Endothelial cell of umbilical vein (primary cell): ENCODE results near the gene TMEM114. TPM values are rescaled to one million over a fixed set of nuclear protein-coding genes. Genes with fewer than 3 reads are reported as not detected.
"Not testable (repeated sequence)": the region's sequence is repeated elsewhere in the genome, so short reads cannot be mapped to it uniquely, and the experiment has no call there.

Source experiments
- BruUV-seq: library from RNA; stranded (reverse); fragments of 400-500 nt; replicated peaks from 2 replicates; lab custom pipeline; 2021; lab: Mats Ljungman, UMichigan
- CTCF ChIA-PET: fragments of 300-600, 350-600 bp; sonication (Branson Sonifier 250); formaldehyde crosslinking; loops from one replicate; lab custom pipeline; 2021; ENCODE audit warnings: antibody characterized with exemption, inconsistent platforms; lab: Charles Lee
- POLR2A ChIA-PET: fragments of 300-600, 350-600 bp; sonication (Branson Sonifier 250); formaldehyde crosslinking; loops from one replicate; lab custom pipeline; 2021; ENCODE audit warnings: antibody characterized with exemption, inconsistent platforms; lab: Charles Lee
- DNase-seq: peaks from one replicate; pipeline ENCODE4 v3.0.0-alpha.2; 2011; ENCODE audit warnings: low read depth, low spot score
- FAIRE-seq: peaks from 2 replicates; lab custom pipeline; 2011; peaks lifted over from hg19 to GRCh38; lab: Jason Lieb, UNC
- H2AFZ ChIP-seq: 2 replicates; pipeline ENCODE4 v1.6.0; 2012; ENCODE audit warnings: low read depth, low read length, control low read depth, inconsistent platforms
- H3K27ac ChIP-seq: 2 replicates; pipeline ENCODE4 v1.5.1; 2011; ENCODE audit warnings: low read depth, mild to moderate bottlenecking, control low read depth, low read length, moderate library complexity; ENCODE audit not compliant: insufficient read depth
- H3K27me3 ChIP-seq, 2 experiments: 2 replicates each; pipeline versions ENCODE4 v1.6.0 to v1.6.1; 2011; ENCODE audit warnings: low read length in 2 of 2, mixed read lengths in 1 of 2; ENCODE audit not compliant: control insufficient read depth in 2 of 2, insufficient read depth in 2 of 2
- H3K36me3 ChIP-seq, 2 experiments: 2 replicates in 1 of 2; 3 replicates in 1 of 2; pipeline ENCODE4 v1.5.1; 2011; ENCODE audit warnings: low read length in 2 of 2, mild to moderate bottlenecking in 1 of 2, moderate library complexity in 1 of 2; ENCODE audit not compliant: control insufficient read depth in 2 of 2, insufficient read depth in 2 of 2; ENCODE audit errors: extremely low read depth in 1 of 2
- H3K4me1 ChIP-seq: 3 replicates; pipeline ENCODE4 v1.5.1; 2011; ENCODE audit warnings: mild to moderate bottlenecking, low read length; ENCODE audit not compliant: control insufficient read depth, insufficient read depth; ENCODE audit errors: extremely low read depth
- H3K4me2 ChIP-seq: 2 replicates; pipeline ENCODE4 v1.6.1; 2011; ENCODE audit warnings: low read length, control low read depth, mixed read lengths; ENCODE audit not compliant: insufficient read depth
- H3K4me3 ChIP-seq, 3 experiments: fragments of 200-600 bp in 1 of 3; sonication (generic), shearing (Covaris generic) in 1 of 3; replicated peaks in 1 of 3; 2 replicates each; pipeline ENCODE4 v1.5.1; 2011 to 2016; ENCODE audit warnings: control low read depth in 3 of 3, low read length in 3 of 3, mild to moderate bottlenecking in 2 of 3, inconsistent platforms in 1 of 3, low read depth in 1 of 3, moderate library complexity in 1 of 3; ENCODE audit not compliant: insufficient read depth in 1 of 3
- H3K79me2 ChIP-seq: 2 replicates; pipeline ENCODE4 v1.6.0; 2012; ENCODE audit warnings: low read length, inconsistent platforms; ENCODE audit not compliant: control insufficient read depth, insufficient read depth
- H3K9ac ChIP-seq: replicated peaks from 2 replicates; pipeline ENCODE3; 2011; ENCODE audit warnings: low read length, control low read depth; ENCODE audit not compliant: insufficient read depth; ENCODE audit errors: extremely low read depth
- H3K9me1 ChIP-seq: replicated peaks from 3 replicates; pipeline ENCODE4 v1.6.0; 2011; ENCODE audit warnings: mild to moderate bottlenecking, low read length; ENCODE audit not compliant: control insufficient read depth, insufficient read depth; ENCODE audit errors: extremely low read depth
- H3K9me3 ChIP-seq: replicated peaks from 2 replicates; pipeline ENCODE4 v1.5.1; 2012; ENCODE audit warnings: low read length, inconsistent platforms; ENCODE audit not compliant: control insufficient read depth, insufficient read depth
- H4K20me1 ChIP-seq: replicated peaks from 2 replicates; pipeline ENCODE3; 2011; ENCODE audit warnings: mild to moderate bottlenecking, low read length; ENCODE audit not compliant: control insufficient read depth, insufficient read depth; ENCODE audit errors: extremely low read depth
- CTCF ChIP-seq, 2 donors: IDR thresholded peaks; 1 replicate in 1 of 2; 2 replicates in 1 of 2; pipeline ENCODE4 v1.5.1; 2011; ENCODE audit warnings: low read length in 2 of 2, mild to moderate bottlenecking in 2 of 2, moderate library complexity in 2 of 2, control low read depth in 1 of 2, inconsistent platforms in 1 of 2, low read depth in 1 of 2; ENCODE audit not compliant: insufficient read depth in 1 of 2; ENCODE audit errors: extremely low read depth in 1 of 2
- FOS ChIP-seq: IDR thresholded peaks from 2 replicates; pipeline ENCODE4 v1.6.1; 2011; ENCODE audit warnings: mild to moderate bottlenecking, low read length, moderate library complexity, borderline replicate concordance; ENCODE audit not compliant: insufficient read depth
- JUN ChIP-seq: IDR thresholded peaks from 2 replicates; pipeline ENCODE4 v1.6.1; 2011; ENCODE audit warnings: borderline replicate concordance, low read depth; ENCODE audit not compliant: insufficient read length, insufficient read depth
- dilution Hi-C: fragments of 300-500 bp; cut with MboI; formaldehyde crosslinking; loops from one replicate; pipeline ENCODE4 v1.15.0; 2019; ENCODE audit warnings: low sequenced_read_pairs; ENCODE audit not compliant: extremely low pct_ligation_motif_present
- intact Hi-C: fragments of 100-400 bp; cut with micrococcal nuclease; formaldehyde crosslinking; loops from one replicate; pipeline ENCODE4 v1.10.0; 2022
- polyA plus RNA-seq, 4 experiments: library from polyadenylated mRNA; depleted of rRNA in 3 of 4; stranded (reverse) in 3 of 4; unstranded in 1 of 4; fragments of >200 nt; gene quantifications; 2 replicates each; pipeline versions ENCODE4 v1.2.1 to v1.2.3, GENCODE V29; 2011 to 2012; ENCODE audit warnings: missing spikeins in 1 of 4
- total RNA-seq: library from RNA; stranded (reverse); gene quantifications from 2 replicates; pipeline ENCODE4 v1.2.3, GENCODE V29; 2021

The TMEM114 gene
- total and polyA plus RNA-seq, 2 donors (not counting 3 experiments of a cell fraction or from before 2014, with no cell fraction given): not detected

GRCh38 chr16:8565498-8565897 is 24.8 kb downstream of the TMEM114 start:
- no peak for DNase-seq
- no peaks in the 10 kb centered on the region for H3K36me3 ChIP-seq
- H3K79me2 ChIP-seq: no peaks in the 10 kb centered on the region
- no peak overlapping the region for H2AFZ ChIP-seq
- ChIA-PET POLR2A (no interaction called here), CTCF (interaction anchor here (2.4 kb wide), 1 partner anchor 315 kb away, joined by 16 read pairs; no protein-coding TSS in a partner anchor)
- no peaks in the 10 kb centered on the region for H4K20me1 ChIP-seq
- H3K27ac ChIP-seq: no peak overlapping the region
- no peak for FAIRE-seq
- no peaks in the 10 kb centered on the region for H3K4me1 ChIP-seq
- no peak overlapping the region for H3K4me3 ChIP-seq
- TF ChIP-seq FOS (no peak), JUN (no peak)
- dilution Hi-C loops: no loop called here
- intact Hi-C loops: loop anchor here (5.0 kb wide), 2 partner anchors 302 to 1617 kb away; partner anchors contain the start of genes CARHSP1 and GRIN2A
- no peak overlapping the region for H3K9ac ChIP-seq
- no peaks in the 10 kb centered on the region for H3K9me1 ChIP-seq
- peaks cover 0 to under 1% of the 10 kb centered on the region in 2 experiments for H3K27me3 ChIP-seq
- peaks cover 6% of the 10 kb centered on the region for H3K9me3 ChIP-seq
- no peak overlapping the region for H3K4me2 ChIP-seq
- BruUV-seq: no TSS peak

DNA sequence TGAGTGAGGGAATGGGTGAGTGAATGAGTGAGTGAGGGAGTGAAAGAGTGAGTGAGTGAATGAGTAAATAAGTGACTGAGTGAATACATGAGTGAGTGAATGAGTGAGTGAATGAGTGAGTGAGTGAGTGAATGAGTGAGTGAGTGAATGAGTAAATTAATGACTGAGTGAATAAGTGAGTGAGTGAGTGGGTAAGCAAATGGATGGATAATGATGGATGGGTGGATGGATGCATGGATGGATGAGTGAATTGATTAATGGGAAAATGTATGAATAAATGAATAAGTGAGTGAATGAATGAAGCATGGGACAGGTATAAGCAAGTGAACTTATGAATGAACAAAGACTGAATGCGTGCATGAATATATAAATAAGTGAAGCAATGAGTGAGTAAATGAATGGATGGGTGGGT is 25.4 kb downstream of the TMEM114 start:
- no peak overlapping the region for H3K27ac ChIP-seq
- H3K79me2 ChIP-seq: no peaks in the 10 kb centered on the region
- H4K20me1 ChIP-seq: no peaks in the 10 kb centered on the region
- H3K4me2 ChIP-seq: no peak overlapping the region
- no TSS peak for BruUV-seq
- H2AFZ ChIP-seq: no peak overlapping the region
- FAIRE-seq: no peak
- intact Hi-C loops: loop anchor here (5.0 kb wide), 2 partner anchors 302 to 1617 kb away; partner anchors contain the start of genes CARHSP1 and GRIN2A
- CTCF ChIA-PET: no interaction called here
- no peaks in the 10 kb centered on the region for H3K27me3 ChIP-seq
- POLR2A ChIA-PET: no interaction called here
- H3K36me3 ChIP-seq: no peaks in the 10 kb centered on the region
- H3K4me3 ChIP-seq: no peak overlapping the region
- no peaks in the 10 kb centered on the region for H3K4me1 ChIP-seq
- peaks cover 6% of the 10 kb centered on the region for H3K9me3 ChIP-seq
- dilution Hi-C loops: no loop called here
- no peak overlapping the region for H3K9ac ChIP-seq
- TF ChIP-seq JUN: no peak
- TF ChIP-seq CTCF (IDR thresholded peaks at IDR 0.05; ENCODE audit: extremely low read depth in 1 of 2, insufficient read depth in 1 of 2, low read depth in 1 of 2, low read length in 2 of 2): no peak
- no peaks in the 10 kb centered on the region for H3K9me1 ChIP-seq
- no peak for DNase-seq

- BruUV-seq, H3K4me2 ChIP-seq, H3K4me3 ChIP-seq, CTCF ChIA-PET, FAIRE-seq, H2AFZ ChIP-seq, H3K9ac ChIP-seq, H3K79me2 ChIP-seq, H3K27ac ChIP-seq, H3K36me3 ChIP-seq, intact Hi-C loops, H3K9me3 ChIP-seq, H3K4me1 ChIP-seq, H4K20me1 ChIP-seq, dilution Hi-C loops, POLR2A ChIA-PET, H3K9me1 ChIP-seq, H3K27me3 ChIP-seq, DNase-seq: not testable (repeated sequence)
Observed at GRCh38 chr16:8563944-8564540, 26.3 kb downstream of the TMEM114 start.
